Spleen (tissue), 7 donors: ENCODE measurements around the gene PPIA.

Experiments
- POLR2A ChIP-seq, 3 donors: fragments of 450-650 bp; IDR thresholded peaks; one replicate each; pipeline ENCODE4 v1.5.1; 2017; ENCODE audit warnings: antibody characterized with exemption in 3 of 3, mild to moderate bottlenecking in 1 of 3
- TF ChIP-seq, protein P1 (sequence below), 11 experiments: fragments of 200-600 bp in 7 of 11; fragments of 450-650 bp in 4 of 11; sonication (generic) in 4 of 11; IDR thresholded peaks in 8 of 11; conservative IDR thresholded peaks in 3 of 11; 1 replicate in 7 of 11; 2 replicates in 4 of 11; pipeline versions ENCODE4 v1.4.0 to v1.8.0; 2016 to 2021; ENCODE audit warnings: antibody characterized with exemption in 11 of 11, inconsistent platforms in 4 of 11, mild to moderate bottlenecking in 1 of 11
- donor health status: DM: no; HTN: no; CAD: no; lungs with moderate emphysema.
- donor health status: DM: no; HTN: no; CAD: no.
- donor health status: DM: no; HTN: no; CAD: no.

DNA sequence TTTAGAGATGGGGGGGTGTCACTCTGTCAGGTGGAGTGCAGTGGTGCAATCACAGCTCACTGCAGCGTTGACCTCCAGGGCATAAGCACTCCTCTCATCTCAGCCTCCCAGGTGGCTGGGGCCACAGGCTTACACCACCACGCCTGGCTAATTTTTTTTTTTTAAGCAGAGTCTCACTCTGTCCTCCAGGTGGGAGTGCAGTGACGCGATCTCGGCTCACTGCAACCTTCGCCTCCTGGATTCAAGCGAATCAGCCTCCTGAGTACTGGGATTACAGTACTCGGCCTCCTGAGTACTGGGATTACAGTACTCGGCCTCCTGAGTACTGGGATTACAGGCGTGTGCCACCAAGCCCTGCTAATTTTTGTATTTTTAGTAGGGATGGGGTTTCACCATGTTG is 23.6 kb upstream of the PPIA start:
- no peak for TF ChIP-seq POLR2A (IDR thresholded peaks at IDR 0.05)
- TF ChIP-seq, protein P1, sequence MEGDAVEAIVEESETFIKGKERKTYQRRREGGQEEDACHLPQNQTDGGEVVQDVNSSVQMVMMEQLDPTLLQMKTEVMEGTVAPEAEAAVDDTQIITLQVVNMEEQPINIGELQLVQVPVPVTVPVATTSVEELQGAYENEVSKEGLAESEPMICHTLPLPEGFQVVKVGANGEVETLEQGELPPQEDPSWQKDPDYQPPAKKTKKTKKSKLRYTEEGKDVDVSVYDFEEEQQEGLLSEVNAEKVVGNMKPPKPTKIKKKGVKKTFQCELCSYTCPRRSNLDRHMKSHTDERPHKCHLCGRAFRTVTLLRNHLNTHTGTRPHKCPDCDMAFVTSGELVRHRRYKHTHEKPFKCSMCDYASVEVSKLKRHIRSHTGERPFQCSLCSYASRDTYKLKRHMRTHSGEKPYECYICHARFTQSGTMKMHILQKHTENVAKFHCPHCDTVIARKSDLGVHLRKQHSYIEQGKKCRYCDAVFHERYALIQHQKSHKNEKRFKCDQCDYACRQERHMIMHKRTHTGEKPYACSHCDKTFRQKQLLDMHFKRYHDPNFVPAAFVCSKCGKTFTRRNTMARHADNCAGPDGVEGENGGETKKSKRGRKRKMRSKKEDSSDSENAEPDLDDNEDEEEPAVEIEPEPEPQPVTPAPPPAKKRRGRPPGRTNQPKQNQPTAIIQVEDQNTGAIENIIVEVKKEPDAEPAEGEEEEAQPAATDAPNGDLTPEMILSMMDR (IDR thresholded peaks at IDR 0.05 in 8 of 11, conservative IDR thresholded peaks at IDR 0.05 in 3 of 11): no peak
